NCI-H2107 treated with DMSO at 0.1 percent for 48 hours (cell line): ENCODE results near the gene MLANA.
A peak's percentile ranks its signal among the peaks of the same experiment; 100 is the strongest.

Experiments used
- DNase-seq: peaks from one replicate; lab custom pipeline; 2025; ENCODE audit not compliant: unreplicated experiment; lab: John Stamatoyannopoulos, UW

Gene MLANA

DNA sequence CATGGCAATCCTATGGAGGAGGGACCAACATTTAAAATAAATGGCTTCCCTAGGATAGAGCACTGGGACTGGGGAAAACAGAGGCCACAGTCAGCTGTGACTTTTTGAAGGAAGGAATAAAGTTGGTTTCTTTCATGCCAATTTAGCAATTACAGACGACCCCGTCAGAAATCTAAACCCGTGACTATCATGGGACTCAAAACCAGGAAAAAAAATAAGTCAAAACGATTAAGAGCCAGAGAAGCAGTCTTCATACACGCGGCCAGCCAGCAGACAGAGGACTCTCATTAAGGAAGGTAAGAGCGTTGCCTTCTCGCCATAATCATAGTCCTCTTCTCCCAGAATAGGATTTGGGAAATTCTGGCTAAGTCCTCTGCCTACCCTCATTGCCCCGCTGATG lies at the start of gene MLANA:
TSS of gene MLANA (plus strand) at position 249 of the 400 bp plus-strand sequence. CDS start 1,586 bp downstream, outside the sequence.
- DNase-seq = no peak

GRCh38 chr9:5841771-5842573 lies 48.7 kb upstream of the MLANA start:
- DNase-seq = no peak

DNA sequence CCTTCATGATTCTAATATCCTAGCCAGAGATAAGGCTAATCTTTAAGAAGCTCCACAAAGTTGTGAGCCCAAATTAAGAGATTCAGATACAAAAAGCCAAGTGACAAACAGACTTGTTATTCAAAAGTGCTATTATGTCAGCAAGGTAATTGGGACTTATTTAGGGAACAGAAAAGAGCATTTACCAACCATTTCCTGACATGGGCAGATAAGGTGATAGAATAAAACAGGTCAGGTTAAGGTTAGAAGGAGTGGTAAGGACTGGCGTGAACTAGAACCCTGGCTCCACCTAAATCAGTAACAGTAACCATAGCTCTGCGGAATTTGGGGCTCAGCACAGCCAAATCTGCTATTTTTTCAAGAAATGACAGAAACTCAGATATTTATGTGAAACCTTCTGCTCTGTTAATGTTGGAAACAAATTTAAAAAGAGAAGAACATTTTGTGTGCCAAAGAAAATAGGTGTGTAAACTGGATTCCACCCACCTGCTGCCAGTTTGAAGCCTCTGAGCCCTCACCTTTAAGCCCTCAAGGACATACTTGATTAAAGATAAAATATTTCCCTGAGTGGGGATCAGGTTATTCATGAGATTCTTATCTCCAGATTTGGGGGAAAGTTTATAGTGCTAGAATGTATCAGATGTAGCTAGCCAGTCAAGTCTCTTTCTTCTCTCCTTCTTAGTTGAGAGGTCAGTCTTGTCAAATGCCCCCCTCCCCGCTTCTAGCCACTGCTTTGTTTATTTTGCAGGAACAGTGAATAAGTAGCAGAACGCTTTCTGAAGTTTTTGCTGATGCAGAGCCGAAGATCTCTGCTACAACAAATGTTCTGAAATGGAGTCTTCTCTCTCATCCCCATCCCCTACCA lies 47.5 kb upstream of the MLANA start:
- no peak for DNase-seq

GRCh38 chr9:5843794-5844471 lies 46.8 kb upstream of the MLANA start:
- peak; percentile 61 for DNase-seq

GRCh38 chr9:5845157-5845531 lies 45.5 kb upstream of the MLANA start:
- no peak for DNase-seq

DNA sequence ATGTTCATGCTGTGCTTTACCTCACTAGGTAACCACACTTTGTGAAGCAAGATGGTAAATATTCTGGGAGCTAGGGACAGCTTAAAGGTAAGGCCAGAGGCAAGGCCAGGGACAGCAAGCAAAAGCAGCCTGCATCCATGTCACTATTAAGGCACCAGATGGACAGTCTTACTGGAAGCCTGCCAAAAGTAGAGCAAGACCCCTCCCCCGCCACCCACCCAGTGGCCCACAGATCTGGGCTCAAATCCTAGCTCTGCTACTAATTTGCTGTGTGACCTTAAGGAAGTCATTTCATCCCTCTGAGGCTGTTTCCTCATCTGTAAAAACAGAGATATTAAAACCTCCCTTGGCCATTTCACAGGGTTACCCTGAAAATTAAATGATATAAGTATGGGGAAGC lies 44.6 kb upstream of the MLANA start:
- no peak for DNase-seq

- no peak for DNase-seq
Measured at GRCh38 chr9:5846501-5846921, 44.2 kb upstream of the MLANA start.

GRCh38 chr9:5848372-5848882 lies 42.3 kb upstream of the MLANA start:
- DNase-seq = no peak

GRCh38 chr9:5850724-5851122 lies 40.0 kb upstream of the MLANA start:
- DNase-seq = no peak

GRCh38 chr9:5851445-5851844 lies 39.2 kb upstream of the MLANA start:
- DNase-seq = no peak

DNA sequence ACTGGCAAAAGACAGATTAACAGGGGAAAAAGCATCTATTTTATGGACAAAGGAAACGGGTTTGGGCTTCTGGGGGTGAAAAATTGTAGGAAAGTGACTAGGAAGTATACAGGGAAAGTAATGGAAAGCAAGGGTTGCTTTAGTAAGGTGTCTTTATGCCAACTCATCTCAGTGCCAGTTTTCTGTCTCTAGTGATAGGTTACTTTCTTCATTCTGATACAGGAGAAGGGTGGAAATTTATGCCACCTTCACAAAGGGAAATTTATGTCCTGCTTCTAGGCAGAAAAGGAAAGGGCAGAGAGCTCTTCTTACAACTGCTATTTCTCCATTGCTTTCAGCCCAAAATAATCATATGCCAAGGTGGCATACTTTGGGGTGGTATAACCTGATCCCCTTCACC lies 37.7 kb upstream of the MLANA start:
- no peak for DNase-seq

DNA sequence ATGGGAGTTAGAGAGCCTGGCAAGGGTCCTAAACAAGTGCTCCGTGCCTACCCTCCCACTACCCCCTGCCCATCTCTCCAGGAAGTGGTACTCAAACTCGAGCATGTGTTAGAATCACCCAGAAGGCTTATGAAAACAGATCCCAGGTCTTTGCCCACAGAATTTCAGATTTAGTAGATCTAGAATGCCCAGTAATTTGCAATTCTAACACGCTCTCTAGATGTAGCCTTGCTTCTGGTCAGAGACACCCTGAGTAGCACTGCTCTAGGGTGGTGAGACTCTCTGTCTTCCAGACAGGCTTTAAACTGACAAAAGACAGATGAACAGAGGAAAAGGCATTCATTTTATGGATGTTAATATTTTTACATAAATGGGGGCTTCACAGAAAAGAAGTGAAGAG lies 37.1 kb upstream of the MLANA start:
- DNase-seq = no peak

GRCh38 chr9:5854063-5854790 lies 36.5 kb upstream of the MLANA start:
- DNase-seq = no peak

DNA sequence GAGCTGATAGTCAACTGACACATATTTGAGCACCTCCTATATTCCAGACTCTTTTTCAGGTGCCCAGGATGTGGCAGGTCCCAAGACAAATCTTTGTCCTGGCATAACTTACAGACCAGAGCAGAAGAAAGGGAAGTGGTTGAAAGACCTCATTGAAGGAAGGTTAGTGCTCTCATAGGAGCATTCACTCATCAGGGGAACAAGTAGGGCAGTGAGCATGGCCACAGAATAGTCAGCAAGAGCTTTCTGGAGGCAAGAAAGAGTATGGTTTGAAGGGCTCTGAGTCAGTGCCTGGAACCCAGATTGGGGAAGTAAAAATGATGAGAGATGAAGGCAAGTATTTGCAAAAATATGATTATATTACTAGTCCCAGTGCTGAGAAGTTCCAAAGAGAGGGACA lies 32.8 kb upstream of the MLANA start:
- DNase-seq = no peak

DNA sequence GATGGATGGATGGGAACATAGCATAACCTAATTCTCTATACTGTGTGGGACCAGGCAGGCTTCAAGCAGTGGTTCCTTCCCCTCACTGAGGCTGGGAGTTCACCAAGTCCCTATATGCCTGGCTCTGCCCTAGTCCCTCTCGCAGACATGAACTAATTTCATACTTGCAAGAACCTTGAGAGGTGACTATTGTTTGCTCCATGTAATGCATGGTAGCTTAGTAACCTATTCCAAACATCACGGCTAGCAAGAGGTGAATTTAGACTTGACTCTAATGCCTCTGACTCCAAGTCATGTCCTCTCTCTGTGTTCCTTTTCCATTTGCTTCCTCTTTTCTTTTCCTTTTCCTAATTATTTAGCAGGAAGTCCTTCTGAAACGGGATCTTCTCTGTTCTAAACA lies 31.9 kb upstream of the MLANA start:
- no peak for DNase-seq

DNA sequence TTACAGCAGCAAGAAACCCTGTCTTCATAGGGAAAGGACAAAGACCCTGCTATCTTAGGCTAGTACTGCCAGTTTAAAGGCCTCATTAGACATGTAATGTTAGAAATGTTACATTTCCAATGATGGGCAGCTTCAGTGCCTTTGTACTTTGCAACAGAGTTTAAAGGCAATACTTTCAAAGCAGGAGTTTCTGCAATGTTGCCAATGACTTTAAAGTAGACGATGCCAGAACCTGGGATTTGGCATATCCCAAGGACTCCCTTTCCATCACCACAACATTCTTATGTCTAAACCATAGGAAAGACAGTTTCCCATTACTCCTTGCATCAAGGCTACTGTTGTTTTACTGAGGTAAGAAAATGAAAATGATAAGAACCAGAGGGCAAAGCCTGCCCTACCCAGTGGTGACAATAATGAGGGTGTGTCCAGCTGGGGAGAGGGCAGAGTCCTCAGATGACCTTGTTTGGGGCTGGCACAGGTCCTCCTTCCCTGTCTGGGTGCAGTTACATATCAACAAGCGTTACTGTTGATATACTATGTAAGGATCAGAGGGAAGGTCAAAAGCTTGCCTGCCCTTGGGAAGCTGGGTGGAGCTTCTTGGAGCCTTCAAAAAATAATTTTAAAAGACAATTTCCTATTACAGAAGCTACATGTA lies 27.5 kb upstream of the MLANA start:
- DNase-seq = no peak

- no peak for DNase-seq
Measured at GRCh38 chr9:5864446-5864845, 26.2 kb upstream of the MLANA start.

DNA sequence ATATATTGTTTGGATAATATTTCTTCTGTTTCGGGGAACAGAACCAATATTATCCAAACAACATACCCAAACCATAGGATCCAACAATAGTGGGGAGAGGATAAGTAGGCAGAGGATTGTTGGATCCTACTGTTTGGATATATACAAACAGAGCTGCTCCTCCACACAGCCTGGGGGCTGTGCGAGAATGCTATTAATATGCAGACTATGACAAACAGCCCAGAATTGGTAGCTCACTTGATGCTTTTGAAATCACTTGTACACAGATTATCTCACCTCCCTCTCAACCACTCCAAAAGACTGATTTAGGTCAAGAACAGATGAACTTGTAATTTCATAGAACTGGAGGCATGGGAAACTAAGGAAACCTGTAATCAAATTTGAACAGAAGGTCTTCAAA lies 24.4 kb upstream of the MLANA start:
- DNase-seq = no peak

DNA sequence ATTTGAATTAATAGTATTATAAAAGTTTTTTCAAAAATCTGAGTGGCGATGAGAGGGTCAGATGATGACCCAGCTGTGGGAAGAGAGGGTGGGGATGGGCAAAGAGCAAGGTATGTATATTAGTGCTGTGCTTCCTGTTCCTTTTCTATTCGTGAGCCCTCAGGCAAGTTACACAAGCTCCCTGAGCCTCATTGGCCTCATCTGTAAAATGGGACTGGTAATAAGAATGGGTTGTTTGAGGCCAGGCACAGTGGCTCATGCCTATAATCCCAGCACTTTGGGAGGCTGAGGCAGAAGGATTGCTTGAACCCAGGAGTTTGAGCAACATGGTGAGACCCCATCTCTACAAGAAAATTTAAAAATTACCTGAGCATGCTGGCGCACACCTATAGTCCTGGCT lies 24.0 kb upstream of the MLANA start:
- DNase-seq = no peak

- no peak for DNase-seq
Measured at GRCh38 chr9:5868235-5868634, 22.5 kb upstream of the MLANA start.
